ENCODE results near the gene SLX9.
"Not testable (repeated sequence)": the region's sequence is repeated elsewhere in the genome, so short reads cannot be mapped to it uniquely, and the experiment has no call there.

Gene SLX9

GRCh38 chr21:44917446-44918106, 22.3 kb upstream of the SLX9 start:
- DNase-seq = no peak

DNA sequence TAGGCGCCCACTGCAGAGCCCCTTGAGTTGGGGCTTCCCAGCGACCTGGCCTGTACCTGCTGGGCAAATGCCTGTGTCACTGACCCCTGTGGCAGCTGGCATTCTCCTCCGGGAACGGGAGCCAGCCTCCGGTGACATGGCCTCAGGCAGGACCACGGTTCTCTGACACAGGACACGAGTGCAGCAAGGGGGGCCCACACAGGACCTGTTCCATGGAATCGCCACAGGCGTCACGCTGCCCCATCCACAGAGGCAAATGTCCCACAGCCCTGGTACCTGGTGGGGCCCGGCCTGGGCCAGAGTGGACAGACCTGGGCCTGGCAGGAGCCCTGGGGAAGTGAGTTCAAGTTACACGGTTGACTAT, 21.7 kb upstream of the SLX9 start:
- no peak for DNase-seq

DNA sequence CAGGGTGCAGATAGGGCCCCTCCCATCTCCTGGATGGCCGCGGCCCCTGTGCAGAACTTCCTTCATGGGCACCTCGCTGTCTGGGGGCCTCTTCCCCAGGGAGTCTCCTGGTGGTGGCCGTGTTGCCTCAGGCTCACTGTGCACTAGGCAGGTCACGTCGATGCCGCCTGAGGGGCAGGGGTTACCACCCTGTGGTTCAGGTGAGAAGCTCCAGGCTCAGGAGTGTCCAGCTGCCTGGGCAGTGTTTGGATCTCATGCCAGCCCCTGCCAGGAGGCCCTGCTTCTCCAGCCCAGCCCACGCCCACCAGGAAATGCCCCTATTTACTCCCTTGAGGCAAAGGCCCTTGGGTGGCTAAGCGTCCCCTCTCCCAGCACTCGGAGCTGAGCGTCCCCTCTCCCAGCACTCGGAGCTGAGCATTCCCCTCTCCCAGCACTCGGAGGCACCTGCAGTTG, 21.2 kb upstream of the SLX9 start:
- no peak for DNase-seq

DNA sequence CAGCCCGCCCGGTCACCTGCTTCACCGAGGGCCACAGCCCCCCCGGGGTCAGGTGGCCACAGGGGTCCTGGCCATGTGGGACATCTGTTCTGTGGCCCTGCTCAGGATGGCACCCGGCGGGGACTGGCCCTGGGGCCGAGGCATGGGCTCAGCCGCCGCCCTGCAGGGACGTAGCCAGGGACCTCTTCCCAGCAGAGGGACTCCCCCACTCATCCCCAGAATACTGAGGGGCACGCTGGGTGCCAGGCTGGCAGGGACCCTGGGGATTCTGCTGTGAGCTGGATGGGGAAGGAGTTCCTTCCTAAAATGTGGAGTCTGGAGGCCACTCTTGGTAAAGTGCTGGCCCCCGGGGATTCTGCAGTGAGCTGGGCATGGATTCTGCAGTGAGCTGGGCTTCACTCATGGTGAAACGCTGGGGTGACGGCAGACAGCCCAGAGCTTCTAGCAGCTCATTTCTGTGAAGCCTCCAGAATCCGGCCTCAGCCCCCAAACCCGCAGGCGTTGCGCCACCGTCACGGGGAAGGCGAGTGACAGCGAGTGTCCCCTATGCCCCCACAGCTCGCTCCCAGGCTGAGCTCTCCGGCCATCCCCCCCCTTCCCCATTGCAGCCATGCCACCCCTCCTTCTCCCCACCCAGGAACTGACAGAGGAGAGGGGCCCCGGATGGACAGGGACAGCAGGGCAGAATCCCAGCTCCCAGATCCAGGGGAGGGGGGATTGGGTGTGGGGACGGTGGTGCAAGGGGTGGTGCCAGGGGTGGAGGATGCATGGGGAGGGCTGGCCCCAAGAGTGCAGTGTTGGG, 20.5 kb upstream of the SLX9 start:
- DNase-seq = no peak

DNA sequence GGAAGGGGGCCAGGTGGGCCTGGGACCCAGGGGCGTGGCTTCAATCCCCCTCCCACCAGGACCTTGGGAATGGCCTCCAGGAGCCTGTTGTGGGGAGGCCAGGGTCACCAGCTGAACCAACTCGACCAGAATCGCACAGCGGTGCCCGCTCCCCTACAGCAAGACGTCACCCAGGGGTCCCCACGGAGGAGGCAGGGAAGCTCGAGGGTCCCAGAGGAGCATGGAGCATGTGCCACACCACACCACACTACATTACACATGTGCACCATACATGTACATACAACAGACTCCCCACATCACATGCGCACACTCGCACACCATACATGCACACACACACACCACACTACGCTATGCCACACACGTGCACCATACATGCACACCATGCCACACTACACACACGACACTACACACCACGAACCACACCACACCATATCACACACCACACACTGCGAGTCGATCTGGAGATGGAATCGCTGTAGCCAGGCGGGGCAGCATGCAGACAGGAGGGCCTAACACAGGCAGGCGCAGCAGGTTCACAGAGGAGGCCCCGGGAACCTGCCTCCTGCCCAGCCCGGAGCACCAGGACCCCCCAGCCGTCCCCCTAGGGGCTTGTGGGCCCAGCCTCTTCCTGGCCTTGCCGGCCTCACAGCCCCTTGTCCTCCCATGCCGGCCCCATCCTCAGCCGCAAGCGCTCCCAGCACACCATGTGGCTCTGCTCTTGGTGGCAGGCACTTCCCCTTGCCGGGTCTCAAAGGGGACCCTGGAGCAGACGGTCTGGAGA, 19.7 kb upstream of the SLX9 start:
- DNase-seq = peak; percentile 9

GRCh38 chr21:44920694-44921604, 18.9 kb upstream of the SLX9 start, which contains the start of gene ITGB2:
ITGB2 (minus strand) TSS chr21:44920899; CDS start chr21:44910782, 10,117 bp downstream.
- DNase-seq = peak; percentile 41

- no peak for DNase-seq
These were observed 17.9 kb upstream of the SLX9 start for GRCh38 chr21:44921928-44922327.

DNA sequence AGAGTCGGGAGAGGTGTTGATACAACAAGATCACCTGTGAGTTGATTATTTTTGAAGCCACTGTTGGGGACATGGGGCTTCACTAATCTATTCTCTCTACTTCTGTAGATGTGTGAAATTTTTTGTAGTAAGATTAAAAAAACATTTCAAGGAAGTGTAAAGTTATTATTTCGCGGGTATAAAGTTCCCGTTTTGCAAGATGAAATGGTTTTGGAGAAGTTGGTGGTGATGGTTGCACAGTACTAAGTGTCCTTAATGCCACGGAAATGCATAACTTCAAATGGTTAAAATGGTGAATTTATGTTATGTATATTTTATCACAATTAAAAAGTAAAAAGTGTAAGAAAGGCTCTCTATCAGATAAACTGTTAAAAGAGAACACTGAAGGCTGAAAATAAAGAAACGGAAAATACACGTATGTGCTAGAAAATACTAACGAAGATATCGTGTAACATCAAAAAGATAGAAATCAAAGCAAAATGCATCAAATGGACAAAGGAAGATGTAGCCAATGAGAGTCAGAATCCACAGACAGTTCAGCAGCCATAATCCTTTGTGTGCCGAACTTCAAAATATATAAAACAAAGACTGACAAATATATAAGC, 16.2 kb upstream of the SLX9 start:
- no peak for DNase-seq

DNA sequence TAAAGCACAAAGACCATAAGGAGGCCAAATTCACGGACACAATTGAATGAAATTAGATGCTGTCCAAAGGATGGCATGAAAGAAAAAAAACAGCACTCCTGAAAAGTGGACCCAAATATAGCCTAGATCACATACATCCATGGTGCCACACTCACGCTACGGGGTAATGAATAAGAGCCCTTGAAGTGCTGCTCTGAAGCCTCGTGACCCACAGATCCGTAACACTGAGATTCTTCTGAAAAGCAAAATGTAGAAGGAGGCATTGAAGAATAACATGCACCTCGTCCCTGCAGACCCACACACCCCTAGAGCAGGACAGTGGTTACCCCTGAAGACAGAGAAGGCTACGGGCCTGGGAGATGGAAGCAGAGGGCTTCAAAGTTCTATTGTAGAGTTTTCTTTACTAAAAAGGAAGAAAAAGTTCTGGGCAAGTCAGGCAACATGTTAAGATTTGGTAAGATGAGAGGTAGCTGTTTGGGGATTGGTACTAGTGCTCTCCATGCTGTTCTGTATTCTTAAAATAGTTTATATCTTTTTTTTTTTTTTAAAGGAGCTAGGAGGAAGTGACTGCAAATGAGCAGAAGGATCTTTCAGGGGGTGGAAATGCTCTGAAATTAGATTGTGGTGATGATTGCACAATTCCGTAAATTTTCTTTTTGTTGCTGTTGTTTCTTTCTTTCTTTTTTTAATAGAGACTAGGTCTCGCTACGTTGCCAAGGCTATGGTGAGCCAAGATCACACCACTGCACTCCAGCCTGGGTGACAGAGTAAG, 15.0 kb upstream of the SLX9 start:
- DNase-seq = no peak

DNA sequence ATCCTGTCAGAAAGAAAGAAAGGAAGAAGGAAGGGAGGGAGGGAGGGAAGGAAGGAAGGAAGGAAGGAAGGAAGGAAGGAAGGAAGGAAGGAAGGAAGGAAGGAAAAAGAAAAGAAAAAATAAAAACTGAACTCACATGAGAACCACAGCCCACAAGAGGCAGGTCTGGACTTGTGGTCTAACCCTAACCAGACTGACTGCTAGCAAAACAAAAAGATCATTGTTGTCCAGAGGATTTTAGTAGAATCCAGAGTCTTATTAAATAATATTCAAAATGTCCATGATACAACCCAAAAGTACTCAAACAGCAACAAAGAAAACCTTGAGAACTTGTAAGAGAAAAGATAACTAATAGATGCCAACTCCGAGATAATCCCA, 14.5 kb upstream of the SLX9 start:
- DNase-seq = no peak

DNA sequence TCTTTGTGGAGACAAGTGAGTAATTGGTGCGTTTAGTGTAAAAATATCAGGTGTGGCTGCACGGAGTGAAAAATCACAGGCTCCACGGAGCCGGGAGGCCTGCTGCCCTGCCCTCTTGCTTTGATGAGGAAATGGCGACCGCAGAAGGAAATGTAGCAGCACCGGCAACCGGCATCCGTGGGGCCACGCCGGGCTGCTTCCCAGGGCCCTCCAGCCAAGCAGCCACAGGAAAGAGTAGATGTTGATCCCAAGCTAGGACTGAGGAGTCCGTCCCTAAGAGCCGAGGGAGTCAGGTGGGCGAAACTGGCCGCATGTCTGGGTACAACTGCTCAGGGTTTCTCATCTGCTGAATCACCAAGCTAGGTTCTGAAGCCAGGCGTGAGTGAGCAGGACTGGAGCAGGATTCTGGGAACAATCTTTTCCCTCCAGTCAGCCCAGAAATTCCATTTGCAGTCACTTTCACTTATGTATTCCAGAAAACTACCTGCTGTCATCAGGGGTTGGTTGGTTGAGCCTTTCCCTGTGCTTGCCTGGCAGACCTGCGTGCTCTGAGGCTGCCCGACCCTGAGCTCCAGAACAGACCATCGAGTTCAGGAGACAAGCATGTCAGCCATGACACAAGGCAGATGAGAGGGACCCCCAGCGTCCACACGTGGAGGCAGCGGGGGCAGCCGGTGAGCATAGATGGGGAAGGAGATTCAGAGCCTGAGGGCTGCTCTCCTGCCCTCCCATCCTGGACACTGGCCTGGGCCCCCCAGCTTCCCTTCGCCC, 13.3 kb upstream of the SLX9 start:
- no peak for DNase-seq

DNA sequence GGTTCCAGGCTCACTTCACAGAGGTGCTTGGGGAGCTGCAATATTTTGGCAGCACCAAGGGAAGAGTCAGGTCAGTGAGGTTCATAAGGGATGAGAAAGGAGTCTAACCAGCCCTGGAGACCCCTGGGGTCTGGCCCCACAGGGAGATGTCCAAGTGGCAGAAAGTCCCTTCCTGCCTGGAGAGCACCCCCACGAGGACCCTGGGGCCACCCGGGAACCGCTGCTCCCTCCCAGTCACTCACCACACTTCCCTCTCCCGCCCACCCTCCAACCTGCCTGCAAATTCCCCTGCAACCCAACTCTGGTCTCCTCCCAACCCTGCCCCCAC, 12.6 kb upstream of the SLX9 start:
- no peak for DNase-seq

- peak; percentile 40 for DNase-seq
These were observed 12.0 kb upstream of the SLX9 start for GRCh38 chr21:44927587-44928461.

DNA sequence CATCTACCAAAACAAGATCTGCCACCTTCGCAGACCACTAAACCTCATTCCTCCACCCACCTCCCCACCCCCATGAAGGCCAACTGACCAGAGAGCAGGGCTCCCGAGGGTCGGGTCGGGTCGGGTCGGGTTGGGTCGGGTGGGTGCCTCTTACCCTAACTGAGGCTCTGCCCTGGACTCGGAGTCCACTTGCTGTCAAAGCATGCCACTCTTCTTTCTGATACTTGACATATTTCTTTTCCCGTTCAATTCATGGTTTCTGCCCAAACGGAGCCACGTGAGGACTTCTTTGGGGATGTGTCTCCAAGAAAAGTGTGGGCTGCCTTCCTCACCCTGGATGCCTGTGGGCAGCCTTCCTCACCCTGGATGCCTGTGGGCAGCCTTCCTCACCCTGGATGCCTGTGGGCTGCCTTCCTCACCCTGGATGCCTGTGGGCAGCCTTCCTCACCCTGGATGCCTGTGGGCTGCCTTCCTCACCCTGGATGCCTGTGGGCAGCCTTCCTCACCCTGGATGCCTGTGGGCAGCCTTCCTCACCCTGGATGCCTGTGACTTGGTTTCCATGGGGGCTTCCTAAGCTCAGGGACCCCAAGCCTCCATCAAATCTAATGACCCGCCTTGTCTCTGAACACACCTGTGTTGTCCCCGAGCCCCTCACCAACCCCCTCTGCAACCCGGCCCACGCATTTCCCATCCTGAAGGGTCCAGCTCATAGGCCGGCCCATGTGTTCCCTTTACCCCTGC, 11.2 kb upstream of the SLX9 start:
- not testable (repeated sequence) for DNase-seq

DNA sequence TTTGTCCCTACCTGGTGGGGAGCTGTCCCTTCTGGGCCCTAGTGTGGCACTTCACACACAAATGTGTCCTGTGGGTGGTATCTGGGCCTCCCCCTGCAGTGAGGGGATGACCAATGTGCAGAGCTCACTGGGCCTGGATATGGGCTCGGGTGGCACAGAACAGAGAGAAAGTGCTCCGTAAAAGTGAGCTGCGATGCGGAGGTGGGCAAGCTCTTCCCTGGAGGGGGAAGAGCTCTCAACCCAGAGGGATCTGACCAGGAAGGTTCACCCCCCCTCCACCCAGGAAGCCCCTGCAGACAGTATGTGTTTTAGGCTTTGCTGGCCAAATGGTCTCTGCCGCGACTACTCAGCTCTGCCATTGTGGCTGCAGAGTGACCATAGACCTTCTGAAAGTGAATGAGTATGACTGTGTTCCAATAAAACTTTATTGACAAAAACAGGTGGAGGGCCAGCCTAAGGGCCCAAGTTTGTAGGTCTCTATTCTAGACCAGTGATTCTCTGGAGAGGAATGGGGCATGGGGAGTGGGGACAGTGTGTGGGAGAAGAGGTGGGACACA, 10.5 kb upstream of the SLX9 start:
- no peak for DNase-seq

DNA sequence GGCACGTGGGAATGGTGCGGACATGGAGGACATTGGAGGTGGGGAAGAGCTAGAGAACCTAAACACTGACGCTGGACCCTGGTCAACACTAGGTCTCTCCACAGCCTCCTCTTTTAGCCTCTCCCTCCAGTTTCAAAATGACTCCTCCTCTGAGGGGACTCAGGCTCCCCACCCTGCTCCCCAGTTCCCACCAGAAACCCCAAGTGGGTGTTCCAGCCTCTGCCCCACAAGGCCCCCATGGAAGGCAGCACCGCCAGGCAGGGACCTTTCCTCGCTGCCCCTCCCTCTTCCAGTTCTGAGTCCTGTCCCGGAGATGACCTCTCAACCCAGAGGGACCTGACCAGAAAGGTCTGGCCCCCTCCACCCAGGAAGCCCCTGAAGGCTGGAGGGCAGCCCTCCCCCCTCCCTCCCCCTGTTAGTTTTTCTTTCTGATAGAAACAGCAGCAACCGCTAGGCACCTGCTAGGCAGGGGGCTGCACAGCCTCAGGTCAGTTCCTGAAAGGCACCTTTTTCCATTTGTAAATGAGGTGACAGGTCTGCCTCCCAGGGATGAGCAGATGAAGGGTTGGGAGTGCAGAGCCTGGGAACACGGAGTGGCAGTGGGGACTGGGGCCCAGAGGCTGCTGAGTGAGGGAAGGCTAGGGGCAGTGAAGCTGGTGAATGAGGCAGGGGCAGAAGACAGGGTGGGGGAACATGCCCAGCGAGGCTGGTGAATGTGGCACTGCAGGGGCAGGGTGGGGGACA, 9.9 kb upstream of the SLX9 start:
- DNase-seq = no peak

GRCh38 chr21:44930543-44930981, 9.3 kb upstream of the SLX9 start:
- DNase-seq = no peak

DNA sequence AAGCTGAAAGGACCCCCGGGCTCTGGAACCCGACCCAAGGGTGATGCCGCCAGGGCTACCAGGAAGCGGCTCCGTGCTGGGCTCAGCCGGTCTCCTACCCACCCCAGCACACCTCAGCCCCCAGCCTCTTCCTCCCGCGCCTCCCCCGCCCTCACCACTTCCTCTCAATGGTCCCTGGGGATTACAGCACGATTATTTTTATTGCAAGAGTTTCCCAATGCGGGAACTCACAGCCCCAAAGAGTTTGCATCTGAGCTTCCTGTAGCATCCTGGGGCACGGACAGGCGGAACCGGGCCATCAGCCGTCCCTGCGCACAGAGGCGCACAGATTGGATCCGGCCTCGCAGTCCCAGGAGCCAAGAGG, 8.7 kb upstream of the SLX9 start:
- DNase-seq = no peak
